Ovary (tissue), 10 donors: ENCODE data around the gene CYP27C1. TPM values are rescaled to one million over a fixed set of nuclear protein-coding genes. Genes with fewer than 3 reads are reported as not detected.

Experiments
- DNase-seq, 5 donors: peaks; one replicate each; pipeline ENCODE4 v3.0.0-alpha.2; 2019 to 2020
- H3K27ac ChIP-seq, 2 donors: fragments of 200-600 bp; one replicate each; pipeline versions ENCODE4 v1.5.1 to v1.8.0; 2019 to 2022
- H3K27me3 ChIP-seq: fragments of 200-600 bp; one replicate; pipeline ENCODE4 v1.8.0; 2022
- H3K36me3 ChIP-seq: fragments of 200-600 bp; sonication (generic); one replicate; pipeline ENCODE4 v1.5.1; 2019
- H3K4me1 ChIP-seq: one replicate; pipeline ENCODE4 v1.8.1; 2013; ENCODE audit warnings: mild to moderate bottlenecking, moderate library complexity; ENCODE audit not compliant: insufficient read depth
- H3K4me3 ChIP-seq: fragments of 200-600 bp; sonication (generic); one replicate; pipeline ENCODE4 v1.5.1; 2017
- H3K9me3 ChIP-seq, 2 donors: fragments of 200-600 bp in 1 of 2; sonication (generic) in 1 of 2; one replicate each; pipeline versions ENCODE4 v1.5.1 to v1.8.1; 2013 to 2019; ENCODE audit warnings: mild to moderate bottlenecking in 1 of 2, moderate library complexity in 1 of 2
- CTCF ChIP-seq, 3 donors: fragments of 450-650 bp in 2 of 3; fragments of 200-600 bp in 1 of 3; IDR thresholded peaks; one replicate each; pipeline versions ENCODE4 v1.5.1 to v1.8.0; 2016 to 2022; ENCODE audit warnings: antibody characterized with exemption in 3 of 3, mild to moderate bottlenecking in 1 of 3
- EP300 ChIP-seq: sonication (generic); formaldehyde crosslinking; IDR thresholded peaks from one replicate; pipeline ENCODE4 v1.6.1; 2017; ENCODE audit warnings: antibody characterized with exemption
- POLR2A ChIP-seq: fragments of 450-650 bp; IDR thresholded peaks from one replicate; pipeline ENCODE4 v1.6.1; 2017; ENCODE audit warnings: antibody characterized with exemption, mild to moderate bottlenecking, moderate library complexity
- WGBS, 3 donors: extraction: QIAGEN DNeasy Blood & Tissue Kit in 1 of 3; methylation state at CpG; one replicate each; pipeline versions ENCODE4 v1.1.5 to v1.1.7; 2013 to 2017; 5-methylcytosine and 5-hydroxymethylcytosine counted together
- intact Hi-C, 4 donors: fragments of 100-400 bp; cut with DNase I; formaldehyde crosslinking; loops; one replicate each; pipeline versions ENCODE4 v1.11.0 to v1.15.1; 2022 to 2023
- long read RNA-seq, 3 donors: library from polyadenylated mRNA in 2 of 3; unstranded in 2 of 3; transcript quantifications; one replicate each; pipeline ENCODE4 v2.0.0 and lab custom pipeline, GENCODE V29; 2021 to 2026
- polyA plus RNA-seq, 2 donors: library from polyadenylated mRNA; stranded (reverse); fragments of 200-250 nt in 1 of 2; fragments of 350-450 nt in 1 of 2; fragmentation: Illumina TruSeq in 1 of 2; extraction: RNeasy Lipid Tissue Mini Kit (QIAGEN cat#74804) in 1 of 2; gene quantifications; one replicate each; pipeline ENCODE4 v1.2.3, GENCODE V29; 2013 to 2014
- total RNA-seq, 7 donors: library from RNA; depleted of rRNA in 2 of 7; stranded (reverse); fragments of >200 nt in 2 of 7; fragmentation: NEBNext Ultra II Directional in 3 of 7; extraction: Animal tissue kit (Norgen Biotek cat#: 25700) in 3 of 7; gene quantifications; one replicate each; pipeline versions ENCODE4 v1.1.0 to v1.2.4, GENCODE V29; 2016 to 2023
- donor health status: DM: no; HTN: no; CAD: no; lungs with moderate emphysema.
- donor health status: DM: no; HTN: no; CAD: no.
- donor health status: Bipolar disorder and iron deficiency.
- donor health status: DM: yes; HTN: yes; CAD: no.
- donor health status: DM: no; HTN: no; CAD: no.
- donor health status: DM: yes; HTN: yes; CAD: no.

Gene CYP27C1
- total RNA-seq = under 1 TPM in 6 of 7 donors, not detected in 1; 0.10 to 0.48 (median 0.17) TPM
- polyA plus RNA-seq = under 1 TPM; 0.07 to 0.52 TPM
- long read RNA-seq, donor 1, partial matches to known transcripts = 0 of 1 reads
- long read RNA-seq, donor 1, other reads (novel, unspliced or antisense) = 1 of 1 reads
- long read RNA-seq, donor 2 = 0 reads
- long read RNA-seq, donor 3 = 0 reads

GRCh38 chr2:127220102-127220767 lies at the start of gene CYP27C1:
Gene CYP27C1 (minus strand): TSS chr2:127220299. CDS start chr2:127220270, 29 bp downstream.
- H3K4me1 ChIP-seq = peaks cover 6% of the 10 kb centered on the region
- intact Hi-C loops = no loop called here
- H3K9me3 ChIP-seq = peaks cover 0 to 5% of the 10 kb centered on the region in 2 donors
- no peaks in the 10 kb centered on the region for H3K36me3 ChIP-seq
- H3K27ac ChIP-seq = peak within 1 kb of the TSS in 1 of 2 donors; percentile 12
- WGBS, 3 donors = 1 to 2% (median 1%) methylated on average over 26 to 43 of the region's 43 CpGs
- H3K4me3 ChIP-seq = peak within 1 kb of the TSS; percentile 39
- TF ChIP-seq CTCF (IDR thresholded peaks at IDR 0.05) (no peak), POLR2A (no peak), EP300 (no peak)
- no peaks in the 10 kb centered on the region for H3K27me3 ChIP-seq
- DNase-seq = peak in 2 of 5 donors; percentile 34 to 40

GRCh38 chr2:127261804-127262406 lies 41.8 kb upstream of the CYP27C1 start:
- Histone ChIP-seq H3K4me1 (no peaks in the 10 kb centered on the region), H3K9me3 (no peaks in the 10 kb centered on the region), H3K27me3 (no peaks in the 10 kb centered on the region), H3K27ac (no peak overlapping the region), H3K36me3 (no peaks in the 10 kb centered on the region), H3K4me3 (no peak overlapping the region)
- TF ChIP-seq EP300 = no peak
- no peak for TF ChIP-seq POLR2A
- TF ChIP-seq CTCF (IDR thresholded peaks at IDR 0.05) = no peak
- intact Hi-C loops = no loop called here
- no peak for DNase-seq
- WGBS, 3 donors = 73 to 78% (median 74%) methylated on average over 8 of the region's 8 CpGs

- intact Hi-C loops = no loop called here
- Histone ChIP-seq H3K27me3 (no peaks in the 10 kb centered on the region), H3K4me3 (no peak overlapping the region), H3K36me3 (no peaks in the 10 kb centered on the region), H3K4me1 (no peaks in the 10 kb centered on the region), H3K27ac (no peak overlapping the region), H3K9me3 (no peaks in the 10 kb centered on the region)
- WGBS, 3 donors = 93 to 99% (median 94%) methylated on average over 5 of the region's 5 CpGs
- DNase-seq = no peak
- no peak for TF ChIP-seq POLR2A
- TF ChIP-seq CTCF (IDR thresholded peaks at IDR 0.05) = no peak
- TF ChIP-seq EP300 = no peak
Observed at GRCh38 chr2:127259355-127259754, 39.3 kb upstream of the CYP27C1 start.

- no peaks in the 10 kb centered on the region for H3K9me3 ChIP-seq
- H3K36me3 ChIP-seq = no peaks in the 10 kb centered on the region
- 71 to 73% (median 72%) methylated on average over 8 of the region's 8 CpGs for WGBS, 3 donors
- TF ChIP-seq CTCF (IDR thresholded peaks at IDR 0.05) = no peak
- no peak for TF ChIP-seq EP300
- TF ChIP-seq POLR2A = no peak
- H3K4me3 ChIP-seq = no peak overlapping the region
- H3K4me1 ChIP-seq = no peaks in the 10 kb centered on the region
- DNase-seq = no peak
- H3K27ac ChIP-seq = no peak overlapping the region
- no peaks in the 10 kb centered on the region for H3K27me3 ChIP-seq
- intact Hi-C loops = no loop called here
Observed at GRCh38 chr2:127256866-127257265, 36.8 kb upstream of the CYP27C1 start.
